Ishikawa (cell line): Measurements from ENCODE around the gene RELB.

Source experiments
- NFIC ChIP-seq: IDR thresholded peaks from 2 replicates; pipeline ENCODE4 v1.6.1; 2012
- RAD21 ChIP-seq: IDR thresholded peaks from 2 replicates; pipeline ENCODE4 v1.6.1; 2012; ENCODE audit warnings: low read depth
- REST ChIP-seq: IDR thresholded peaks from 2 replicates; pipeline ENCODE4 v1.6.1; 2012; ENCODE audit warnings: low read depth, mild to moderate bottlenecking

GRCh38 chr19:44986389-44986788 is 14.9 kb upstream of the RELB start:
- no peak for TF ChIP-seq NFIC
- no peak for TF ChIP-seq RAD21
- TF ChIP-seq REST: no peak
